GM06990 (cell line): ENCODE measurements around the gene GNLY.

Experiments
- DNase-seq: peaks from one replicate; pipeline ENCODE4 v3.0.0-alpha.2; 2011; ENCODE audit not compliant: insufficient read length; ENCODE audit errors: extremely low read depth
- H3K27me3 ChIP-seq: replicated peaks from 2 replicates; pipeline ENCODE4 v1.6.0; 2011; ENCODE audit warnings: low read length; ENCODE audit not compliant: control insufficient read depth, insufficient read depth
- H3K36me3 ChIP-seq: 2 replicates; pipeline ENCODE4 v1.5.1; 2011; ENCODE audit warnings: low read length; ENCODE audit not compliant: control insufficient read depth, insufficient read depth
- H3K4me3 ChIP-seq: replicated peaks from 2 replicates; pipeline ENCODE4 v1.5.1; 2011; ENCODE audit warnings: low read depth, mild to moderate bottlenecking, control low read depth, low read length
- TF ChIP-seq, protein P1 (sequence below): IDR thresholded peaks from 2 replicates; pipeline ENCODE4 v1.5.1; 2011; ENCODE audit warnings: low read length, control low read depth, mild to moderate bottlenecking, inconsistent platforms; ENCODE audit not compliant: insufficient read depth, poor library complexity, severe bottlenecking

GNLY gene

GRCh38 chr2:85729825-85730510 is 35.8 kb downstream of the GNLY start:
- Histone ChIP-seq H3K36me3 (no peaks in the 10 kb centered on the region), H3K27me3 (no peaks in the 10 kb centered on the region), H3K4me3 (no peak overlapping the region)
- TF ChIP-seq, protein P1, sequence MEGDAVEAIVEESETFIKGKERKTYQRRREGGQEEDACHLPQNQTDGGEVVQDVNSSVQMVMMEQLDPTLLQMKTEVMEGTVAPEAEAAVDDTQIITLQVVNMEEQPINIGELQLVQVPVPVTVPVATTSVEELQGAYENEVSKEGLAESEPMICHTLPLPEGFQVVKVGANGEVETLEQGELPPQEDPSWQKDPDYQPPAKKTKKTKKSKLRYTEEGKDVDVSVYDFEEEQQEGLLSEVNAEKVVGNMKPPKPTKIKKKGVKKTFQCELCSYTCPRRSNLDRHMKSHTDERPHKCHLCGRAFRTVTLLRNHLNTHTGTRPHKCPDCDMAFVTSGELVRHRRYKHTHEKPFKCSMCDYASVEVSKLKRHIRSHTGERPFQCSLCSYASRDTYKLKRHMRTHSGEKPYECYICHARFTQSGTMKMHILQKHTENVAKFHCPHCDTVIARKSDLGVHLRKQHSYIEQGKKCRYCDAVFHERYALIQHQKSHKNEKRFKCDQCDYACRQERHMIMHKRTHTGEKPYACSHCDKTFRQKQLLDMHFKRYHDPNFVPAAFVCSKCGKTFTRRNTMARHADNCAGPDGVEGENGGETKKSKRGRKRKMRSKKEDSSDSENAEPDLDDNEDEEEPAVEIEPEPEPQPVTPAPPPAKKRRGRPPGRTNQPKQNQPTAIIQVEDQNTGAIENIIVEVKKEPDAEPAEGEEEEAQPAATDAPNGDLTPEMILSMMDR = no peak
- no peak for DNase-seq

- no peaks in the 10 kb centered on the region for H3K27me3 ChIP-seq
- no peaks in the 10 kb centered on the region for H3K36me3 ChIP-seq
- TF ChIP-seq, protein P1 = no peak
- DNase-seq = no peak
- H3K4me3 ChIP-seq = no peak overlapping the region
Observed at GRCh38 chr2:85730686-85731230, 36.6 kb downstream of the GNLY start.

DNA sequence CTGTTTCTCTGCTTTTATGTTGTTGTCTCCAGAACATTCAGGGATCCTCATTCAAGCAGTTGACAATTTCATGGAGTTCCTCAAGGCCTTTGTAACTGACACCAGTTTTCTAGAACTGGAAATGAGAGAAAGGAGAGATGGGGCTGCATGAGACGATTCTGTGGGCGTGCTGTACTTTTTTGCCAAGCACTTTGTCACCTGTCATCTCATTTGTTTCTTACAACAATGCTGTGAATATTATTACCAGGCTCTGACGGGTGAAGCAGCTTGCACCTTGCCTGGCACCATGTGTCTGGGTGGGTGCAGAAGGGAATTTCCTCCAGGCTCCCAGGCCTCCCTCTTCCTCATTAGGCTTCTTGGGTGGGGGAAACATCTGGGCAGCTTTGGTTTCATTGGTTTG is 37.4 kb downstream of the GNLY start:
- DNase-seq = no peak
- no peak overlapping the region for H3K4me3 ChIP-seq
- TF ChIP-seq, protein P1 = no peak
- no peaks in the 10 kb centered on the region for H3K36me3 ChIP-seq
- H3K27me3 ChIP-seq = no peaks in the 10 kb centered on the region

DNA sequence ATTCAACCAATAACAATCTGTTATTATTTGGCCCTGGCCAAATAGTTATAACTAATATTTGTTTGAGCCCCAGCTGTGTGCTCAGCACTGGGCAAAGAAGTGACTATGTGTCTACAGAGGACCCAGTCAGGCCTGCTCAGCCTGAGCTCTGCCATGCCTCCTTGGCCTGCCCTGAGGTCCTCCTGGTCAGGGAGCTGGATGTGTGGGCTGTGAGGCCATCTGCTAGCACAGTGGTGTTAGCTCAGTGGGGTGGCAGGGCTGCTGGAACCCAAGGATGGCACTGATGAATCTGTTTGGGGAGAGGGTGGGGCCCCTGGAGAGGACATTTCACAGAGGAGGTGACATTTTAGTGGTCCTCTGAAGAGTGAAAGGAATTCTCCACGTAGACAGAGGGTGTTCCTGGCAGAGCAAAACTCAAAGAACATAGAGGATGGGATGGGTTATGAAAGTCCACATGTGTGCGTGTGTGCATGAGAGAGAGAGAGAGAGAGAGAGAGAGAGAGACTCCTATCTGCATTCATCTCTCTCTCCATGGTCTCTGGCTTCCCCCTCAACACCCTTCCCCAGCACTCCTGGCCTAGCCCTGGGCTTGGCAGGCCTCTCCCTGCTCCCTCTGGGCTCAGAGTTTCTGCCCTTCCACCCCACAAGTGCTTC is 38.4 kb downstream of the GNLY start:
- H3K27me3 ChIP-seq = no peaks in the 10 kb centered on the region
- H3K36me3 ChIP-seq = no peaks in the 10 kb centered on the region
- TF ChIP-seq, protein P1 = no peak
- H3K4me3 ChIP-seq = no peak overlapping the region
- no peak for DNase-seq

DNA sequence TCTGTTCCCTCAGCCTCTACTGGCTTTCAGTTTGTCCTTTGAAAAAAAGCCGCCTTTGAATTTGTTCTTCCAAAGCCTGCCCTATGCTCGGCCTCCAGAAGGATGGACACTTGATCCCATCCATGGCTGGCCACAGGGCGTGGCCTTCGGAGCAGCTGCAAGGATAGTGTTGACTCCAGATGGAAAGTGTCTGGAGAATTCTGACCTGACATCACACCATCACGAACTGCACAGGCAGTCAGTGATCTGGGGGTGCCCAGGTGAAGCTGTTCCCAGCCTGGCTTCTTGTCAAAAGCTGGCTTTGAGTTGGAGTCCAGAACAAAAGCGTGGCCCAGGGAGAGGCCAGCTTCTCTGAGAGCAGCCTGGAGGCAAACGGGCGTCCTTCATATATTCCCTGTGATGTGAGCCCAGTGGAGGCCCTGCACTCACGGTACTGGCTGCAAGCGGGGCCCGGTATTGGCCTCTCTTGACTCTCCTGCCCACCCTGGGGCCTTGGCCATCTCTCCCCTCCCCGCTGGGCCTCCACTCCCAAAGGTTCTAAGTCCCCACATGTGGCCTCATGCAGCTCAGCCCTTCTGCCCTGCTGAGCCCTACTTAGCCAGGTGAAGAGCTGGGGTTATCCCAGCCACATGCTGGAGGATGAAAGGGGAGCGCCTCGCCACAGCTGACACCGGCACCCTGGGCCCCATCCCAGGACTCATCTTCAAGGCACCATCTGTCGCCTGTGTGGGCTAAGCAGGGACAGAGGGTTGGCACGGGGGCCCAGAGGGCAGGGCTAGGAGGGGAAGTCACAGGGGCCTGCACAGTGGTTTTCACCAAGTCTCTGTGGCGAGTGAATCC is 39.2 kb downstream of the GNLY start:
- Histone ChIP-seq H3K4me3 (no peak overlapping the region), H3K27me3 (no peaks in the 10 kb centered on the region), H3K36me3 (no peaks in the 10 kb centered on the region)
- no peak for DNase-seq
- TF ChIP-seq, protein P1 = no peak
